ENCODE measurements around the gene SSRP1. TPM values are rescaled to one million over a fixed set of nuclear protein-coding genes. Genes with fewer than 3 reads are reported as not detected.

The SSRP1 gene
- total RNA-seq, 1 experiment from 2014 or later: 249 TPM

GRCh38 chr11:57318178-57318577 is 17.5 kb downstream of the SSRP1 start:
- DNase-seq (ENCODE audit: low read depth): no peak

- no peak for DNase-seq (ENCODE audit: low read depth)
Observed at GRCh38 chr11:57316017-57316416, 19.7 kb downstream of the SSRP1 start.

- DNase-seq (ENCODE audit: low read depth): peak; percentile 45
Observed at GRCh38 chr11:57315491-57315890, 20.2 kb downstream of the SSRP1 start.

GRCh38 chr11:57314221-57314973 is 21.3 kb downstream of the SSRP1 start:
- DNase-seq (ENCODE audit: low read depth): no peak

- no peak for DNase-seq (ENCODE audit: low read depth)
Observed at GRCh38 chr11:57313788-57314135, 21.9 kb downstream of the SSRP1 start.

- no peak for DNase-seq (ENCODE audit: low read depth)
Observed at GRCh38 chr11:57313071-57313787, 22.5 kb downstream of the SSRP1 start.

- DNase-seq (ENCODE audit: low read depth): no peak
Observed at GRCh38 chr11:57312511-57313021, 23.1 kb downstream of the SSRP1 start.

- DNase-seq (ENCODE audit: low read depth): peak; percentile 97
Observed at GRCh38 chr11:57311109-57311936, 24.4 kb downstream of the SSRP1 start.

GRCh38 chr11:57310630-57311086 is 25.0 kb downstream of the SSRP1 start:
- no peak for DNase-seq (ENCODE audit: low read depth)

- no peak for DNase-seq (ENCODE audit: low read depth)
Observed at GRCh38 chr11:57310091-57310490, 25.6 kb downstream of the SSRP1 start.

GRCh38 chr11:57309106-57310059 is 26.3 kb downstream of the SSRP1 start:
- no peak for DNase-seq (ENCODE audit: low read depth)

GRCh38 chr11:57308426-57309060 is 27.1 kb downstream of the SSRP1 start:
- no peak for DNase-seq (ENCODE audit: low read depth)

GRCh38 chr11:57307666-57308270 is 27.9 kb downstream of the SSRP1 start:
- DNase-seq (ENCODE audit: low read depth): no peak

GRCh38 chr11:57306940-57307565 is 28.6 kb downstream of the SSRP1 start:
- no peak for DNase-seq (ENCODE audit: low read depth)

GRCh38 chr11:57306161-57306876 is 29.4 kb downstream of the SSRP1 start:
- no peak for DNase-seq (ENCODE audit: low read depth)

GRCh38 chr11:57305523-57305922 is 30.2 kb downstream of the SSRP1 start:
- DNase-seq (ENCODE audit: low read depth): no peak

GRCh38 chr11:57303990-57304579 is 31.6 kb downstream of the SSRP1 start:
- DNase-seq (ENCODE audit: low read depth): peak; percentile 91
